GM12878 (cell line): ENCODE data around the gene TPSB2. TPM values are rescaled to one million over a fixed set of nuclear protein-coding genes. Genes with fewer than 3 reads are reported as not detected.

Experiments used
- ATAC-seq: fragments of 200-7000 bp; cut with Tn5 transposase; 3 replicates; pipeline ENCODE4 v1.9.1; 2020; ENCODE audit warnings: mild to moderate bottlenecking, moderate library complexity
- BruUV-seq: library from RNA; stranded (reverse); fragments of 400-500 nt; replicated peaks from 2 replicates; lab custom pipeline; 2021; lab: Mats Ljungman, UMichigan
- CTCF ChIA-PET: fragments of 300-600 bp; sonication (Branson Sonifier 250); formaldehyde crosslinking; extraction: SDS; loops from one replicate; lab custom pipeline; 2021; ENCODE audit warnings: inconsistent platforms; lab: Yijun Ruan, JAX
- POLR2A ChIA-PET: fragments of 350-600 bp; formaldehyde crosslinking; extraction: SDS; loops from one replicate; lab custom pipeline; 2021; ENCODE audit warnings: inconsistent platforms; lab: Charles Lee
- RAD21 ChIA-PET: fragments of 300-600 bp; sonication (Branson Sonifier 250); formaldehyde crosslinking; loops from one replicate; lab custom pipeline; 2023; ENCODE audit warnings: antibody characterized with exemption; ENCODE audit not compliant: unreplicated experiment; lab: Charles Lee
- SMC1A ChIA-PET: fragments of 300-600 bp; sonication (Branson Sonifier 250); formaldehyde crosslinking; loops from one replicate; lab custom pipeline; 2023; ENCODE audit not compliant: unreplicated experiment, uncharacterized antibody; lab: Charles Lee
- DNase-seq: peaks from one replicate; pipeline ENCODE4 v3.0.0-alpha.2; 2011; ENCODE audit warnings: low read depth, low spot score
- FAIRE-seq: peaks from 3 replicates; lab custom pipeline; 2011; peaks lifted over from hg19 to GRCh38; lab: Jason Lieb, UNC
- H2AFZ ChIP-seq: 2 replicates; pipeline ENCODE4 v1.6.0; 2011; ENCODE audit warnings: low read depth, low read length, control low read depth; ENCODE audit not compliant: control insufficient read depth
- H3K27ac ChIP-seq: 2 replicates; pipeline ENCODE4 v1.5.1; 2011; ENCODE audit warnings: control low read depth; ENCODE audit not compliant: control insufficient read depth, insufficient read depth
- H3K27me3 ChIP-seq, 2 experiments: replicated peaks in 1 of 2; 2 replicates each; pipeline versions ENCODE4 v1.6.0 to v1.6.1; 2011; ENCODE audit warnings: low read length in 1 of 2; ENCODE audit not compliant: control insufficient read depth in 2 of 2, insufficient read depth in 2 of 2
- H3K36me3 ChIP-seq, 2 experiments: 2 replicates each; pipeline ENCODE4 v1.5.1; 2011; ENCODE audit warnings: low read length in 1 of 2; ENCODE audit not compliant: control insufficient read depth in 2 of 2, insufficient read depth in 2 of 2
- H3K4me1 ChIP-seq: 2 replicates; pipeline ENCODE4 v1.6.1; 2011; ENCODE audit warnings: mild to moderate bottlenecking, low read length, moderate library complexity, mixed read lengths; ENCODE audit not compliant: control insufficient read depth, insufficient read depth
- H3K4me2 ChIP-seq: 2 replicates; pipeline ENCODE4 v1.6.0; 2011; ENCODE audit warnings: control low read depth; ENCODE audit not compliant: control insufficient read depth, insufficient read depth
- H3K4me3 ChIP-seq: fragments of 200-600 bp; sonication (generic); 2 replicates; pipeline ENCODE4 v1.5.1; 2016
- H3K79me2 ChIP-seq: 2 replicates; pipeline ENCODE4 v1.6.0; 2011; ENCODE audit warnings: low read length; ENCODE audit not compliant: control insufficient read depth, insufficient read depth
- H3K9ac ChIP-seq: 2 replicates; pipeline ENCODE4 v1.8.0; 2011; ENCODE audit warnings: low read length, control low read depth, mixed read lengths; ENCODE audit not compliant: control insufficient read depth, insufficient read depth
- H3K9me3 ChIP-seq: replicated peaks from 3 replicates; pipeline ENCODE4 v1.5.1; 2011; ENCODE audit warnings: mild to moderate bottlenecking, low read length; ENCODE audit not compliant: control insufficient read depth, insufficient read depth
- H4K20me1 ChIP-seq: 2 replicates; pipeline ENCODE4 v1.6.0; 2011; ENCODE audit not compliant: control insufficient read depth, insufficient read depth
- EP300 ChIP-seq, 2 experiments: fragments of 150-350 bp in 1 of 2; IDR thresholded peaks; 2 replicates each; pipeline ENCODE4 v1.6.1; 2011 to 2012; ENCODE audit warnings: low read depth in 2 of 2, low read length in 2 of 2, borderline replicate concordance in 1 of 2, improper control_type of control experiment in 1 of 2, inconsistent platforms in 1 of 2; ENCODE audit not compliant: control insufficient read depth in 1 of 2
- FOXK2 ChIP-seq: fragments of 450-650 bp; IDR thresholded peaks from 2 replicates; pipeline ENCODE4 v1.6.1; 2017; ENCODE audit warnings: mild to moderate bottlenecking, moderate library complexity
- KLF5 ChIP-seq: fragments of 450-650 bp; IDR thresholded peaks from 2 replicates; pipeline ENCODE4 v1.6.1; 2014; ENCODE audit warnings: mild to moderate bottlenecking; ENCODE audit not compliant: partially characterized antibody
- NR2F1 ChIP-seq: fragments of 450-650 bp; conservative IDR thresholded peaks from 2 replicates; pipeline ENCODE4 v1.6.1; 2017; ENCODE audit warnings: mild to moderate bottlenecking
- SUPT20H ChIP-seq: IDR thresholded peaks from 2 replicates; pipeline ENCODE4 v1.6.1; 2011; ENCODE audit warnings: low read depth, mild to moderate bottlenecking, low read length, moderate library complexity, borderline replicate concordance; ENCODE audit not compliant: control insufficient read depth
- SUZ12 ChIP-seq: fragments of 200-600 bp; sonication (generic); IDR thresholded peaks from one replicate; pipeline ENCODE4 v1.6.1; 2018; ENCODE audit warnings: antibody characterized with exemption, mild to moderate bottlenecking; ENCODE audit not compliant: unreplicated experiment
- TAF1 ChIP-seq: IDR thresholded peaks from 2 replicates; pipeline ENCODE4 v1.6.1; 2011; ENCODE audit warnings: mild to moderate bottlenecking, low read depth, low read length, borderline replicate concordance
- ZNF622 ChIP-seq: fragments of 450-650 bp; IDR thresholded peaks from 2 replicates; pipeline ENCODE4 v1.6.1; 2017; ENCODE audit warnings: mild to moderate bottlenecking, inconsistent platforms
- WGBS: methylation state at CpG from one replicate; pipeline ENCODE4 v1.1.6; 2016; ENCODE audit warnings: low lambda C conversion rate; ENCODE audit not compliant: insufficient replicate concordance, insufficient coverage; ENCODE audit errors: missing lambda C conversion rate; 5-methylcytosine and 5-hydroxymethylcytosine counted together
- in situ Hi-C: fragments of 300-500 bp; cut with MboI; formaldehyde crosslinking; loops from 9 replicates; pipeline ENCODE4 v1.14.3; 2018; ENCODE audit warnings: mixed read lengths
- intact Hi-C: fragments of 100-400 bp; cut with micrococcal nuclease; formaldehyde crosslinking; loops from one replicate; pipeline ENCODE4 v1.14.2; 2022; ENCODE audit not compliant: unreplicated experiment
- polyA plus RNA-seq, 11 experiments: library from polyadenylated mRNA; depleted of rRNA in 4 of 11; unstranded in 6 of 11; stranded (reverse) in 5 of 11; fragments of >200 nt; fragmentation: Nextera tagmentation in 4 of 11; fragmentation: Illumina TruSeq in 1 of 11; extraction: Ambion mirVana in 4 of 11; extraction: Trizol in 1 of 11; gene quantifications; 1 replicate in 1 of 11; 2 replicates in 10 of 11; pipeline versions ENCODE4 v1.2.1 to v1.2.3, GENCODE V29; 2011 to 2016; ENCODE audit warnings: inconsistent platforms in 2 of 11, missing spikeins in 2 of 11, low read depth in 1 of 11
- total RNA-seq, 4 experiments: library from RNA; depleted of rRNA in 3 of 4; stranded (reverse); fragments of >200 nt in 3 of 4; fragmentation: Illumina TruSeq in 1 of 4; extraction: Trizol in 1 of 4; gene quantifications; 2 replicates each; pipeline versions ENCODE4 v1.2.1 to v1.2.3, GENCODE V29; 2013 to 2021
- TF ChIP-seq, protein P1 (sequence below): IDR thresholded peaks from 2 replicates; pipeline ENCODE4 v1.6.1; 2012; ENCODE audit warnings: low read depth, low read length, improper control_type of control experiment
- TF ChIP-seq, protein P2 (sequence below): IDR thresholded peaks from 2 replicates; pipeline ENCODE4 v1.6.1; 2012; ENCODE audit warnings: improper control_type of control experiment, low read depth, low read length; ENCODE audit not compliant: insufficient replicate concordance
- TF ChIP-seq, protein P3 (sequence below): IDR thresholded peaks from 2 replicates; pipeline ENCODE4 v1.6.1; 2011; ENCODE audit warnings: low read depth, mild to moderate bottlenecking, low read length, moderate library complexity, borderline replicate concordance; ENCODE audit errors: extremely low read depth
- TF ChIP-seq, protein P4 (sequence below): fragments of 450-650 bp; IDR thresholded peaks from 2 replicates; pipeline ENCODE4 v1.6.1; 2017; ENCODE audit warnings: low read depth, mild to moderate bottlenecking, moderate library complexity

Gene TPSB2
- total and polyA plus RNA-seq, 10 of the 15 experiments (the other 5 are each of a cell fraction or from before 2014, with no cell fraction given): not detected

DNA sequence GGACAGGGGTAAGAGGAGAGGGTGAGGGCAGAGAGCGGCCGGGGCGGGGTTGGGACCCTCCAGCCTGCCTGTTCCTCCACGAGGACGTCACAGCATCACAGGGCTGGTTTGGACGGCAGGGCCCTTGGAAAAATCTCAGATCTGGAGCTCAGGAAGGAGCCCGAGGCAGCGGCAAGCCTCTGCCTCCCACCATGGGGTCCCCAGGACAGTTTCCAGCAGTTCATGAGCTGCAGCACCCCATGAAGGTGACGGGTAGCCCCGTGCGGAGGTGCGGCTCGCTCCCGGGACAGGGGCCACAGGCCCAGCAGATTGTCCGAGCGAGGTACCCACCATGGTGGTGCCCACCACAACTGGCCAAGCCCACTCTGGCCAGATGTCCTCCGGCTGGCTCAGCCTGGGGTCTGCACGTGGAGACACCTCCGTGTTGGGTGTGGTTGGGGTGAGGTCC, 47.2 kb upstream of the TPSB2 start:
- Histone ChIP-seq H3K4me2 (no peak overlapping the region), H3K79me2 (no peaks in the 10 kb centered on the region), H3K9ac (no peak overlapping the region), H2AFZ (no peak overlapping the region), H4K20me1 (no peaks in the 10 kb centered on the region), H3K27me3 (no peaks in the 10 kb centered on the region; a peak in 1 of 4 replicates), H3K4me3 (no peak overlapping the region), H3K9me3 (no peaks in the 10 kb centered on the region), H3K36me3 (no peaks in the 10 kb centered on the region), H3K27ac (no peak overlapping the region), H3K4me1 (no peaks in the 10 kb centered on the region)
- RAD21 ChIA-PET: no interaction called here
- intact Hi-C loops (no loop called here), in situ Hi-C loops (no loop called here)
- BruUV-seq: no TSS peak
- CTCF ChIA-PET: no interaction called here
- FAIRE-seq (no peak), ATAC-seq (no peak), DNase-seq (no peak)
- WGBS: 52% methylated on average over 17 of the region's 19 CpGs
- SMC1A ChIA-PET: no interaction called here
- POLR2A ChIA-PET: no interaction called here
- no peak for TF ChIP-seq NR2F1
- no peak for TF ChIP-seq FOXK2
- TF ChIP-seq SUPT20H: no peak
- no peak for TF ChIP-seq KLF5
- TF ChIP-seq SUZ12: no peak
- no peak for TF ChIP-seq EP300 (IDR thresholded peaks at IDR 0.05; ENCODE audit: borderline replicate concordance in 1 of 2, control insufficient read depth in 1 of 2, low read depth in 2 of 2, low read length in 2 of 2)
- TF ChIP-seq TAF1: no peak
- TF ChIP-seq, protein P1, sequence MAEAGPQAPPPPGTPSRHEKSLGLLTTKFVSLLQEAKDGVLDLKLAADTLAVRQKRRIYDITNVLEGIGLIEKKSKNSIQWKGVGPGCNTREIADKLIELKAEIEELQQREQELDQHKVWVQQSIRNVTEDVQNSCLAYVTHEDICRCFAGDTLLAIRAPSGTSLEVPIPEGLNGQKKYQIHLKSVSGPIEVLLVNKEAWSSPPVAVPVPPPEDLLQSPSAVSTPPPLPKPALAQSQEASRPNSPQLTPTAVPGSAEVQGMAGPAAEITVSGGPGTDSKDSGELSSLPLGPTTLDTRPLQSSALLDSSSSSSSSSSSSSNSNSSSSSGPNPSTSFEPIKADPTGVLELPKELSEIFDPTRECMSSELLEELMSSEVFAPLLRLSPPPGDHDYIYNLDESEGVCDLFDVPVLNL: no peak
- TF ChIP-seq, protein P2, sequence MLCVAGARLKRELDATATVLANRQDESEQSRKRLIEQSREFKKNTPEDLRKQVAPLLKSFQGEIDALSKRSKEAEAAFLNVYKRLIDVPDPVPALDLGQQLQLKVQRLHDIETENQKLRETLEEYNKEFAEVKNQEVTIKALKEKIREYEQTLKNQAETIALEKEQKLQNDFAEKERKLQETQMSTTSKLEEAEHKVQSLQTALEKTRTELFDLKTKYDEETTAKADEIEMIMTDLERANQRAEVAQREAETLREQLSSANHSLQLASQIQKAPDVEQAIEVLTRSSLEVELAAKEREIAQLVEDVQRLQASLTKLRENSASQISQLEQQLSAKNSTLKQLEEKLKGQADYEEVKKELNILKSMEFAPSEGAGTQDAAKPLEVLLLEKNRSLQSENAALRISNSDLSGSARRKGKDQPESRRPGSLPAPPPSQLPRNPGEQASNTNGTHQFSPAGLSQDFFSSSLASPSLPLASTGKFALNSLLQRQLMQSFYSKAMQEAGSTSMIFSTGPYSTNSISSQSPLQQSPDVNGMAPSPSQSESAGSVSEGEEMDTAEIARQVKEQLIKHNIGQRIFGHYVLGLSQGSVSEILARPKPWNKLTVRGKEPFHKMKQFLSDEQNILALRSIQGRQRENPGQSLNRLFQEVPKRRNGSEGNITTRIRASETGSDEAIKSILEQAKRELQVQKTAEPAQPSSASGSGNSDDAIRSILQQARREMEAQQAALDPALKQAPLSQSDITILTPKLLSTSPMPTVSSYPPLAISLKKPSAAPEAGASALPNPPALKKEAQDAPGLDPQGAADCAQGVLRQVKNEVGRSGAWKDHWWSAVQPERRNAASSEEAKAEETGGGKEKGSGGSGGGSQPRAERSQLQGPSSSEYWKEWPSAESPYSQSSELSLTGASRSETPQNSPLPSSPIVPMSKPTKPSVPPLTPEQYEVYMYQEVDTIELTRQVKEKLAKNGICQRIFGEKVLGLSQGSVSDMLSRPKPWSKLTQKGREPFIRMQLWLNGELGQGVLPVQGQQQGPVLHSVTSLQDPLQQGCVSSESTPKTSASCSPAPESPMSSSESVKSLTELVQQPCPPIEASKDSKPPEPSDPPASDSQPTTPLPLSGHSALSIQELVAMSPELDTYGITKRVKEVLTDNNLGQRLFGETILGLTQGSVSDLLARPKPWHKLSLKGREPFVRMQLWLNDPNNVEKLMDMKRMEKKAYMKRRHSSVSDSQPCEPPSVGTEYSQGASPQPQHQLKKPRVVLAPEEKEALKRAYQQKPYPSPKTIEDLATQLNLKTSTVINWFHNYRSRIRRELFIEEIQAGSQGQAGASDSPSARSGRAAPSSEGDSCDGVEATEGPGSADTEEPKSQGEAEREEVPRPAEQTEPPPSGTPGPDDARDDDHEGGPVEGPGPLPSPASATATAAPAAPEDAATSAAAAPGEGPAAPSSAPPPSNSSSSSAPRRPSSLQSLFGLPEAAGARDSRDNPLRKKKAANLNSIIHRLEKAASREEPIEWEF: no peak
- no peak for TF ChIP-seq ZNF622
- TF ChIP-seq, protein P3, sequence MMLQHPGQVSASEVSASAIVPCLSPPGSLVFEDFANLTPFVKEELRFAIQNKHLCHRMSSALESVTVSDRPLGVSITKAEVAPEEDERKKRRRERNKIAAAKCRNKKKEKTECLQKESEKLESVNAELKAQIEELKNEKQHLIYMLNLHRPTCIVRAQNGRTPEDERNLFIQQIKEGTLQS: no peak
- TF ChIP-seq, protein P4, sequence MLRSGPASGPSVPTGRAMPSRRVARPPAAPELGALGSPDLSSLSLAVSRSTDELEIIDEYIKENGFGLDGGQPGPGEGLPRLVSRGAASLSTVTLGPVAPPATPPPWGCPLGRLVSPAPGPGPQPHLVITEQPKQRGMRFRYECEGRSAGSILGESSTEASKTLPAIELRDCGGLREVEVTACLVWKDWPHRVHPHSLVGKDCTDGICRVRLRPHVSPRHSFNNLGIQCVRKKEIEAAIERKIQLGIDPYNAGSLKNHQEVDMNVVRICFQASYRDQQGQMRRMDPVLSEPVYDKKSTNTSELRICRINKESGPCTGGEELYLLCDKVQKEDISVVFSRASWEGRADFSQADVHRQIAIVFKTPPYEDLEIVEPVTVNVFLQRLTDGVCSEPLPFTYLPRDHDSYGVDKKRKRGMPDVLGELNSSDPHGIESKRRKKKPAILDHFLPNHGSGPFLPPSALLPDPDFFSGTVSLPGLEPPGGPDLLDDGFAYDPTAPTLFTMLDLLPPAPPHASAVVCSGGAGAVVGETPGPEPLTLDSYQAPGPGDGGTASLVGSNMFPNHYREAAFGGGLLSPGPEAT: no peak
- TF ChIP-seq, all 136 proteins: peak for 0
